Left lung (tissue), 10 donors: ENCODE data around the gene HHAT. TPM values are rescaled to one million over a fixed set of nuclear protein-coding genes. Genes with fewer than 3 reads are reported as not detected.

Source experiments
- ATAC-seq: fragments of 200-7000 bp; cut with Tn5 transposase; one replicate; pipeline ENCODE4 v1.9.1; 2020; ENCODE audit warnings: moderate library complexity
- DNase-seq, 4 donors: peaks; one replicate each; pipeline ENCODE4 v3.0.0-alpha.2; 2013 to 2020
- H3K27ac ChIP-seq, 2 donors: fragments of 200-600 bp; sonication (generic) in 1 of 2; one replicate each; pipeline versions ENCODE4 v1.5.0 to v1.8.0; 2020 to 2021
- H3K27me3 ChIP-seq, 2 donors: fragments of 200-600 bp; sonication (generic) in 1 of 2; one replicate each; pipeline versions ENCODE4 v1.5.0 to v1.8.0; 2020 to 2021
- H3K36me3 ChIP-seq, 2 donors: fragments of 200-600 bp; sonication (generic) in 1 of 2; one replicate each; pipeline versions ENCODE4 v1.5.0 to v1.8.0; 2020 to 2021
- H3K4me1 ChIP-seq, 2 donors: fragments of 200-600 bp; one replicate each; pipeline ENCODE4 v1.8.0; 2021
- H3K4me3 ChIP-seq, 2 donors: fragments of 200-600 bp; sonication (generic) in 1 of 2; one replicate each; pipeline versions ENCODE4 v1.5.0 to v1.8.0; 2020 to 2021; ENCODE audit warnings: mild to moderate bottlenecking in 1 of 2
- H3K9me3 ChIP-seq, 2 donors: fragments of 200-600 bp; sonication (generic) in 1 of 2; one replicate each; pipeline versions ENCODE4 v1.5.0 to v1.8.0; 2020 to 2021
- CTCF ChIP-seq, 2 donors: fragments of 200-600 bp; sonication (generic) in 1 of 2; IDR thresholded peaks; one replicate each; pipeline versions ENCODE4 v1.5.0 to v1.8.0; 2021; ENCODE audit warnings: antibody characterized with exemption in 2 of 2
- intact Hi-C, 2 donors: fragments of 100-400 bp; cut with DNase I; formaldehyde crosslinking; loops; one replicate each; pipeline versions ENCODE4 v1.11.2 to v1.14.2; 2022
- polyA plus RNA-seq, 6 donors: library from polyadenylated mRNA; unstranded; fragments of 120-200 nt; gene quantifications; one replicate each; pipeline ENCODE4 v1.2.1, GENCODE V29; 2013; ENCODE audit not compliant: insufficient read length in 6 of 6
- total RNA-seq, 2 donors: library from RNA; stranded (reverse); fragmentation: NEBNext Ultra II Directional; extraction: Animal tissue kit (Norgen Biotek cat#: 25700); gene quantifications; one replicate each; pipeline ENCODE4 v1.2.1, GENCODE V29; 2021
- donor health status: DM: no; HTN: yes; CAD: no.
- donor health status: DM: no; HTN: no; CAD: no.

HHAT gene
- total and polyA plus RNA-seq, 8 donors: 3.4 to 12.3 (median 10.8) TPM

- Histone ChIP-seq H3K4me1 (no peaks in the 10 kb centered on the region), H3K27ac (no peak overlapping the region), H3K36me3 (no peaks in the 10 kb centered on the region), H3K4me3 (no peak overlapping the region), H3K27me3 (no peaks in the 10 kb centered on the region), H3K9me3 (no peaks in the 10 kb centered on the region)
- ATAC-seq (no peak), DNase-seq (no peak)
- TF ChIP-seq CTCF (IDR thresholded peaks at IDR 0.05): no peak
- intact Hi-C loops: no loop called here
Measured at GRCh38 chr1:210438928-210439841, 110.5 kb downstream of the HHAT start.

GRCh38 chr1:210440081-210440480 lies 111.4 kb downstream of the HHAT start:
- DNase-seq (no peak), ATAC-seq (no peak)
- H3K4me1 ChIP-seq: no peaks in the 10 kb centered on the region
- H3K4me3 ChIP-seq: no peak overlapping the region
- intact Hi-C loops: no loop called here
- no peaks in the 10 kb centered on the region for H3K27me3 ChIP-seq
- no peaks in the 10 kb centered on the region for H3K9me3 ChIP-seq
- no peak for TF ChIP-seq CTCF (IDR thresholded peaks at IDR 0.05)
- no peak overlapping the region for H3K27ac ChIP-seq
- H3K36me3 ChIP-seq: no peaks in the 10 kb centered on the region

- intact Hi-C loops: no loop called here
- DNase-seq (no peak), ATAC-seq (no peak)
- Histone ChIP-seq H3K4me3 (no peak overlapping the region), H3K27ac (no peak overlapping the region), H3K9me3 (no peaks in the 10 kb centered on the region), H3K36me3 (no peaks in the 10 kb centered on the region), H3K27me3 (no peaks in the 10 kb centered on the region), H3K4me1 (no peaks in the 10 kb centered on the region)
- no peak for TF ChIP-seq CTCF (IDR thresholded peaks at IDR 0.05)
Measured at GRCh38 chr1:210441028-210441427, 112.3 kb downstream of the HHAT start.

- no peaks in the 10 kb centered on the region for H3K27me3 ChIP-seq
- H3K9me3 ChIP-seq: no peaks in the 10 kb centered on the region
- no peak overlapping the region for H3K27ac ChIP-seq
- no peak overlapping the region for H3K4me3 ChIP-seq
- intact Hi-C loops: no loop called here
- ATAC-seq (no peak), DNase-seq (no peak)
- TF ChIP-seq CTCF (IDR thresholded peaks at IDR 0.05): no peak
- no peaks in the 10 kb centered on the region for H3K36me3 ChIP-seq
- H3K4me1 ChIP-seq: no peaks in the 10 kb centered on the region
Measured at GRCh38 chr1:210445485-210445884, 116.8 kb downstream of the HHAT start.

- Histone ChIP-seq H3K9me3 (no peaks in the 10 kb centered on the region), H3K36me3 (no peaks in the 10 kb centered on the region), H3K27ac (no peak overlapping the region), H3K4me3 (no peak overlapping the region), H3K4me1 (no peaks in the 10 kb centered on the region), H3K27me3 (no peaks in the 10 kb centered on the region)
- intact Hi-C loops: no loop called here
- no peak for TF ChIP-seq CTCF (IDR thresholded peaks at IDR 0.05)
- no peak for DNase-seq
- ATAC-seq: no peak
Measured at GRCh38 chr1:210445931-210446330, 117.2 kb downstream of the HHAT start.
